NCI-H82 treated with DMSO at 0.1 percent for 48 hours (cell line): ENCODE results near the gene PCSK6.
"Not testable (repeated sequence)": the region's sequence is repeated elsewhere in the genome, so short reads cannot be mapped to it uniquely, and the experiment has no call there.

Experiments used
- DNase-seq: peaks from one replicate; lab custom pipeline; 2025; ENCODE audit not compliant: unreplicated experiment; lab: John Stamatoyannopoulos, UW

PCSK6 gene

DNA sequence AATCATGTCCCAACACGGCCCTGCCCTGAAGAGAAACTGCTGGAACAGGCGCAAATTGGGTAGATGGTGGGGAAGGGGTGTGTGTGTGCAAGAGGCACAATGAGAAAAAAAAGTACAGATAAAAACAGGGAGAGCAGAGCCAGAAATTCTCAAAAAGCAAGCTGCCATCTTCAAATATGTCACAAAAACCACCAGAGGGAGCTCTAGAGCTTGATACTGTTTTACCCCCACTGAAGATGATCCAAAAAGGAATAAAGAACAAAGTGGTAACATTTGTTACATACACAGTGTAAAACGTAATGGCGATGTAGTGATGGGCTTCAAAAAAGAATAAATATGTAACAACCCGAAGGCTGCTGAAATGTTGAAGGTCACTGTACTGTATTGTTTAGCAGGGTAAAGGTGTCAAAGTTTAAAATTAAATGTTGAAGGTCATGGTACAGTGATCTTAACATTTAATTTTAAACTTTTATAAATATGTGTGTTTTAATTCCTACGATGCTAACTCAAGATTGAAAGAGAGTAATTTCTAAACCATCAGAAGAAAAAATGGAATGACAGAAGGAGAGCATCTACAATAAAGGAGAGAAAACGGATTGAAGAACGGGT lies 200.5 kb downstream of the PCSK6 start:
- DNase-seq, result no peak

GRCh38 chr15:101287342-101287741 lies 202.2 kb downstream of the PCSK6 start:
- not testable (repeated sequence) for DNase-seq

DNA sequence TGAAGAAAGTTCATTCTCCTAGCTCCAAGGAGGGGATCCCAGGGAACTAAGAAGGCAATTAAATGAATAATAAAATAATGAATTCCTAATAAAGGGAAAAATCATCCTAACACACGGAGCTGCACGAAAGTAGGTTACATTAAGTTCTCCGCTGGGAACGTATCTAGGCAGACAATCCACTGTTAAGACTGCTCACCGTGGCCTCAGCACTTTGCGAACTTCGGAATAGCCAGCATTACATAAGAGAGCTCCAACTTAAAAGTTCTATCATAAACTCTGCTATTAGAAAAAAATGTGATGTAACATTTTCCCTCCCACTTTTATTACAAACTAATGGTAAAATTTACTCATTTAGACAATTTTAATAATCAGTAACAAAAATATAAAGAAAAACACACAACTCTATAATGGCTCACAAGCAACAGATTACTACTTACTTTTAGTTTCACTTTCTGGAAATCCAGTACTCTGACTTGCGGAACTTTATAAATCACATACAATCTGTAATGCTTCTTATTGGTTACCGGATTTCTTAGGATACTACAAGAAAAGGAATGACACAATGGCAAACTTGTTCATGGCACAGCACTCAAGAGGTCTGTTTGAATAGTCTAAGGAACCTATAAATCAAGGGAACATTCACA lies 202.9 kb downstream of the PCSK6 start:
- no peak for DNase-seq

DNA sequence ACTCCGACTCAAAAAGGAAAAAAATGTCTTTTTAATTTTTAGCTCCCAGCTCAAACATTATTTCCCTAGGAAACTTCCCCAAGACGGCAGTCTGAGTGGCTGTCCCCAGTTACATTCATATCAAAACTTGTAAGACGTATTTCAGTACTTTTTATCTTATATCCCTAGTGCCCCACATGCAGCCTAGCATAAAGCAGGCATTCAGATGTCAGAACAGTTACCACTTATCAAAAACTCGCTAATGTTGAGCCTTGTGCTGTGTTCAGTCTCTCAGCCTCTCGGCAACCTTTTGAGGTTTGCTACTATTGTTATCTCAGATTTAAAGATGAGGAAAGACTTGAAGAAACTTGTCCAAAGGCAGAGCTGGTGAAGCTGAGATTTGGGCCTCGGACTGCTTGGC lies 205.6 kb downstream of the PCSK6 start:
- DNase-seq, result no peak

DNA sequence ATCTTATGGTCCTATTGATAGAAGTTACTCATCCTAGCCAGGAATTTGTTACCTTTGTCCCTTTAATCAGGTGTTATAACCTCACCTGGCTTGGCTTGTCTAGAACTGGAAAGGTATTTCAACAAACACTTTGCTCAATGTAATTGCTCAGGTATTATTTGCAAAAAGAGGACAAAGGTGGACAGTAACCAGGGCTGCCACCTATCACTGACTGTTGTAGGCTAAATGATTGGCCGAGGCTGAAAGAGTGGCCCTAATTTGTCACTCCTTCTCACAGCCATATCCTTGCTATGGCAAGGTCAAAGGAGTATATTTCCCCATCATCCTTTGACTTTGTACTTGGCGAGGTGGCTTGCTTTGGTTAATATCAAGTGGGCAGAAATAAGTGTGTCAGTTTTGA lies 209.5 kb downstream of the PCSK6 start:
- DNase-seq, result no peak

DNA sequence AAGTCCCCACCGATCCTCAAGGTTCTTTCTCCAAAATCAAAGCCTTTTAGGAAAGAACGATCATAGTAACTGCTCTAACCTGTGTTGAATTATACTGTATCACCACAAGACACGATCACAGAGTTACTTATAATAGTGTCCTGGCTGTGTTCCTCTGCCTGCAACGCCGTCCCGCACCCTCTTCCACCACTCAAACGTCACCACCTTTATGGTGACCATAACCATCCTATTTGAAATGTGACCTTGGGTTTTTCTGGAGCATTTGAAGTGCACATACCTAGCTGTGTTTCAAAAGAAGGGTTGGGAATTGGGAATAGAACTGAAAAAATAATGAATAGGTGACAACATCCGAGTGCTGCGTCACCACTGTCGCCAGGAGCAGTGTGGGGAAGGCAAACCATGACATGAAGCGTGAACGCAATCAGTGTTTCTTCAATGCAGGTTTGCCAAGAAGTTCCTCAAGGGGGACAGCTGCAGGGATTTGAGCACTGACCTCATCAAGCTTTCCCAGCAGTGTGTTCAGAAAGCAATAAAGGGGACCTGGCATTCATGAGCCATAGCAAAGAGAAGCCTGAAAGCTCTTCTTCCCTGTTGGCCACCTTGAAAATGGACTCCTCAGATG lies 211.5 kb downstream of the PCSK6 start:
- no peak for DNase-seq

DNA sequence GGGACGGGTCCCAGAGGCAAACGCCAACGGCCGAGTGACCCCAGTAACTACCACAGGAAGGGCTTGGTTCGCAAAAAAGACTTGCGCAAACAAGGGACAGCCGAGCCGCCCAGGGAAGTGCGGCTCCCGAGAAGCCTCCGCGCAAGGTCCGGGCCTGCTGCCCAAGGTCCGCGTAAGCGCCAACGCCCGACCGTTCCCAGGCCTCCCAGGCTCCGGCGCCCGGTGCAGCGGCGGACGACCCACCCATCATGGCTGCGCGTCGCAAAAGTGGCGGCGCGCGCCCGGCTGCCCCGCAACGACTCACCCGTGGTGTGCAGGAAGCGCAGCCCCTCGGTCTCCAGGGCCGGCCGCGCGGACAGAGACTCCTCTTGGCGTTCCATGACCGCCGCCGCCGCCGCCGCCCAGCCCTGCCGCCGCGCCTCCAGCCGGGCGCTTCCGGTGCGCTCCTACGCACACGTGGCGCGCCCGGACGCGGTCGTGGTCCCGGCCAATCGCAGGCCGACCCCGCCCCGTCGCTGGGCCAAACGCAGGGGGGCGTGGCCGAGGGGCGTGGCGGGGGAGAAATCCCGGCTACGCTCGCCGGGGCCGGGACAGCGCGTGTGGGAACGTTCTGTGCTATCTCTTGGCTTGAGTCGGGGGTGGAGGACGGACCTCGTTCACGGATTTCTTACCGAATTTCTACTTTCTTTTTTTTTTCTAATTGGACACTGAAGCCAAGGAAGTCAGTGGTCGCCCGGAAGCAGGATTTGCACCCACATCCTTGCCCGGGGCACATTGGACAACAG lies 212.3 kb downstream of the PCSK6 start, which contains the start of gene SELENOS:
Gene SELENOS, minus strand, starts transcription at position 448 of the 785 bp plus-strand sequence. Its CDS starts 68 bp downstream, at position 380.
- DNase-seq, result peak; percentile 55

DNA sequence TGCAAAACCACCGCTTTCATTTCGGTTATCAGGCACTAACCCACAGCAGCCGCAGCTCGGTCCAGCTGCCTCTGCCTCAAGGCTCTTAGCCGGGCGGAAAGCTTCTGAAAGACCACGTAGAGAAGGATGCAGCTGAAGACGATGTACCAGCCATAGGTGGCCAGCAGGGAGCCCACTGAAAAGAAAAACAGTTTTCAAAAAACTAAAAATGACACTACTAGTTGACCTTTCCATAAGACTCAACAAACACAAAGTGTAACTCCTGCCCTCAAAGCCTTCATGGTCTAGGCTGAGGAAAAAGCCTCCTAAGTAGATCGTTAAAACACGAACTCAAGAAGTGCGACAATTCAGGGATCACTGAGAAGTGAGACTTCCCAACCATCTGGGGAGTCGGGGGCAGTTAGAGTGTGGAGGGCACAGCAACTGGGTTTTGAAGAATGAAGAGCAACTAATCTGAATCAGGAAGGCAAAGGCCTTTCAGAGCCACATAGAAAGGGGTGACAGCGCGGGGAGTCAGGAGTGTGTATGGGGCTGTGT lies 212.9 kb downstream of the PCSK6 start:
- no peak for DNase-seq

- no peak for DNase-seq
Observed at GRCh38 chr15:101275018-101275417, 214.5 kb downstream of the PCSK6 start.

DNA sequence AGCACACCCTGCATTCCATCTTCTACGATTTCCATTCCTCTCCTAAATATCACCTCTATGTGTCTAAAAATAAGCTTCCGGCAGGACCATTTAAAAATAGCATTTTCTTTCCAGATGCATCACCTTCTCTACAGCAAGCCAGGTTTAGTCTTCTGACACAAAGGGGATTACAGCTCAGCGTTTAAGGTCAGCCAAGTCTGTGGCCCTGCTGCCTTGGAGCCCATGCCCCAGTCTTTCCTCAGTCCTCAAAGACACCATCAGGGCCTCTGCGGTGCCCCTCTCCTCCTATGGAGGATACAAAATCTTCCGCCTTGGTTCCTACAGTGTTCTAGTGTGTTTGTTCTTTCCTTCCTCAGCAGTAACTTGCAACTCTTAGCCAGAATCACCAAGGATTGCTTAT lies 216.0 kb downstream of the PCSK6 start:
- DNase-seq, result no peak

DNA sequence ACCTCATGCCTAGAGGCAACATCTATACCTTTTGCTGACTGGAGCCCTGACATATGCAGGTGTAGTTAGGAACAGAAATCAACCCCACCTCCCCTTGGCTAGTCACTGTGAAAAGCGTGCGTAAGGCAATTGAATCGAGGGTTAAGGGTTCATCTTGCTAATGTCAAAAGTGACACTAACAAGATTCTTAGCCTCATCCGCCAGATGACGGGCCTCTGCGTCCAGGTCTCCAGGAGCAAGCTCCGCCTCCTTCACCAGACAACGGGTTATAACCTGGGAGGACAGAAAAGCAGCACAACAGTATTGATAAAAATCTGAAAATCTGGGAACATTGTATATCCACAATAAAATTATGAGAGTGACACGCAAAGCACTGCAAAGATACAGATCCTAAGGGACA lies 216.9 kb downstream of the PCSK6 start:
- no peak for DNase-seq

- no peak for DNase-seq
Observed at GRCh38 chr15:101269479-101270223, 219.9 kb downstream of the PCSK6 start.

GRCh38 chr15:101267320-101268104 lies 222.0 kb downstream of the PCSK6 start:
- no peak for DNase-seq

GRCh38 chr15:101266787-101267186 lies 222.7 kb downstream of the PCSK6 start:
- no peak for DNase-seq

GRCh38 chr15:101266034-101266433 lies 223.5 kb downstream of the PCSK6 start:
- no peak for DNase-seq

GRCh38 chr15:101264911-101265641 lies 224.4 kb downstream of the PCSK6 start:
- DNase-seq, result no peak

DNA sequence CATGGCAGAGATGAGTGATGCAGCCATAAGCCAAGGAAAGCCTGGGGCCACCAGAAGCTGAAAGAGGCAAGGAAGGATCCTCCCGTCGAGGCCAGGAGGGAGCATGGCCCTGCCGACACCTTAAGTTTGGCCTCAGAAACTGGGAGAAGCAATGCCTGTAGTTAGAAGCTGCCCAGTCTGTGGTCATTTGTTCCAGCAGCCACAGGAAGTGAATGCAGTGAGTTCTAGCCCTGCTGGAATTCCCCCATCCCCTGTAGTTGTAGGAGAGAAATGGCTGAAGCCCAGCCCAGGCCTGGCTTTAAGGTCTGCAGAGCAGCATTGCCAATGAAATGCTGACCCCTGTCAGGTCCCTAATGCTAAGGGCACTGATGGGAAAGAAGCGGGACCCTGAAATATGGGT lies 225.5 kb downstream of the PCSK6 start:
- no peak for DNase-seq

DNA sequence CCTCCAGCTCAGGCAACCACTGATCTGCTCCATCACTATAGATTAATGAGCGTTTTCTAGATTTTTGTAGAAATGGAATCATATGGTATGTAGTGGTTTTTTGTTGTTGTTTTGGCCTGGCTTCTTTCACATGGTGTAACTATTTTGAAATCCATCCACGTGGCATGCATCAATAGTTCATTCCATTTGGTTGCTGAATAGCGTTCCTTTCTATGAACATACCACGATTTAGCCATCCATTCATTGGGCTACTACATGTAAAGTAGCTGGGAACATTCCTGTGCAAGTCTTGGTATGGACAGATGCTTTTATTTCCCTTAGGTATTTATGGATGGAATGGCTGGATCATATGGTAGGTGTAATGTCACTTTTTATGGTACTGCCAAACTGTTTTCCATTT lies 227.0 kb downstream of the PCSK6 start:
- DNase-seq, result no peak
